ENCODE measurements around the gene DPYSL5.

Gene DPYSL5

GRCh38 chr2:26975656-26976055 is 127.7 kb downstream of the DPYSL5 start:
- no peak for TF ChIP-seq CTCF (conservative IDR thresholded peaks at IDR 0.05; ENCODE audit: control insufficient read depth, insufficient read depth, low read depth, low read length)

GRCh38 chr2:26976237-26976636 is 128.3 kb downstream of the DPYSL5 start:
- peak; percentile 89 for DNase-seq (ENCODE audit: low read depth)
- H3K4me3 ChIP-seq (ENCODE audit: control insufficient read depth, low read depth, low read length), result no peak overlapping the region
- TF ChIP-seq CTCF (conservative IDR thresholded peaks at IDR 0.05; ENCODE audit: control insufficient read depth, insufficient read depth, low read depth, low read length), result no peak

More at GRCh38 chr2:26975656-26976055, 127.7 kb downstream of the DPYSL5 start:
- no peak overlapping the region for H3K4me3 ChIP-seq (ENCODE audit: control insufficient read depth, low read depth, low read length)
- no peak for DNase-seq (ENCODE audit: low read depth)

- no peak for TF ChIP-seq CTCF (conservative IDR thresholded peaks at IDR 0.05; ENCODE audit: control insufficient read depth, insufficient read depth, low read depth, low read length)
- no peak overlapping the region for H3K4me3 ChIP-seq (ENCODE audit: control insufficient read depth, low read depth, low read length)
- no peak for DNase-seq (ENCODE audit: low read depth)
Measured at GRCh38 chr2:26977012-26977411, 129.1 kb downstream of the DPYSL5 start.

DNA sequence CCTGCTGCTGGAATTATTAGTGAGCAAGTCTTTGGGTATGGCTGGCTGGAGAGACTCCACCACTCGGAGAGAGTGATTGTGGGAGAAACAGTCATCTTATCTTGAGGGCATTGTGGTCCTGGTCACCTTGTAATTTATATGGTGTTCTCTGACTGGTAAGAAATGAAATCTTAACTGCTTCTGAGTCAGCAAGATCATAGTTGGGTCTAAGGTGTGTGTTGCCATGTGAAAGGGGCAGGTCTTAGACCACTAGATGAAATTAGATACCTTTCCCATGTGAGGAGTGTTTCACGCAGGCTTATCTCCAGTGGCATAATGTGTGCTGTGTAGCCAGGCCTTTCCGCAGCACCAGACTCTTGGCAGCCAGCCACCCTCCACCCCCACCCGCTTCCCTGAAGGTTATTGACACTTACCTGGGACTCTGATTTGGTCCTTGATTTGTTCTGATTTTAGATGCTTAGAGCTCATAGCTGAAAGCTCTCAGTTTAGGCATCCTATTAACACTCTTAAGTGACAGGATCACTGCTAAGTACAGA is 130.2 kb downstream of the DPYSL5 start:
- no peak overlapping the region for H3K4me3 ChIP-seq (ENCODE audit: control insufficient read depth, low read depth, low read length)
- DNase-seq (ENCODE audit: low read depth), result no peak
- TF ChIP-seq CTCF (conservative IDR thresholded peaks at IDR 0.05; ENCODE audit: control insufficient read depth, insufficient read depth, low read depth, low read length), result no peak

- H3K4me3 ChIP-seq (ENCODE audit: control insufficient read depth, low read depth, low read length), result no peak overlapping the region
- no peak for TF ChIP-seq CTCF (conservative IDR thresholded peaks at IDR 0.05; ENCODE audit: control insufficient read depth, insufficient read depth, low read depth, low read length)
- peak; percentile 56 for DNase-seq (ENCODE audit: low read depth)
Measured at GRCh38 chr2:26979741-26980140, 131.8 kb downstream of the DPYSL5 start.

GRCh38 chr2:26980971-26981370 is 133.0 kb downstream of the DPYSL5 start:
- DNase-seq (ENCODE audit: low read depth), result no peak
- no peak for TF ChIP-seq CTCF (conservative IDR thresholded peaks at IDR 0.05; ENCODE audit: control insufficient read depth, insufficient read depth, low read depth, low read length)
- no peak overlapping the region for H3K4me3 ChIP-seq (ENCODE audit: control insufficient read depth, low read depth, low read length)
